A549 (cell line): ENCODE data around the gene SUPT5H. TPM values are rescaled to one million over a fixed set of nuclear protein-coding genes. Genes with fewer than 3 reads are reported as not detected.
A peak's percentile ranks its signal among the peaks of the same experiment; 100 is the strongest.

ENCODE experiments used
- ATAC-seq, 2 experiments: fragments of 200-7000 bp in 1 of 2; fragments of >200 bp in 1 of 2; cut with Nextera tagmentation in 1 of 2; cut with Tn5 transposase in 1 of 2; 3 replicates each; pipeline versions ENCODE4 v1.8.0 to v1.9.1; 2018 to 2020; ENCODE audit warnings: mild to moderate bottlenecking in 1 of 2, moderate library complexity in 1 of 2
- CTCF ChIA-PET: fragments of 300-600 bp; sonication (Branson Sonifier 250); formaldehyde crosslinking; extraction: SDS; loops from one replicate; lab custom pipeline; 2021; ENCODE audit warnings: antibody characterized with exemption, inconsistent platforms; lab: Yijun Ruan, JAX
- POLR2A ChIA-PET: fragments of 350-600 bp; formaldehyde crosslinking; extraction: SDS; loops from one replicate; lab custom pipeline; 2021; ENCODE audit warnings: antibody characterized with exemption, inconsistent platforms; lab: Yijun Ruan, JAX
- DNase-seq, 2 experiments: peaks; one replicate each; pipeline versions ENCODE4 v3.0.0 to v3.0.0-alpha.2; 2011 to 2016; ENCODE audit warnings: low read depth in 1 of 2, low spot score in 1 of 2
- FAIRE-seq: peaks from 2 replicates; lab custom pipeline; 2011; peaks lifted over from hg19 to GRCh38; lab: Jason Lieb, UNC
- H3K27ac ChIP-seq, 2 experiments: fragments of >200 bp; sonication (Bioruptor Twin); formaldehyde crosslinking; 3 replicates each; pipeline ENCODE4 v1.5.1; 2016 to 2017
- H3K4me1 ChIP-seq: fragments of >200 bp; sonication (Bioruptor Twin); formaldehyde crosslinking; 3 replicates; pipeline ENCODE4 v1.6.1; 2016
- H3K4me2 ChIP-seq: fragments of >200 bp; sonication (Bioruptor Twin); formaldehyde crosslinking; 3 replicates; pipeline ENCODE4 v1.6.1; 2016
- H3K4me3 ChIP-seq: fragments of >200 bp; sonication (Bioruptor Twin); formaldehyde crosslinking; 3 replicates; pipeline ENCODE4 v1.5.1; 2016
- H3K9me3 ChIP-seq: fragments of >200 bp; sonication (Bioruptor Twin); formaldehyde crosslinking; 3 replicates; pipeline ENCODE4 v1.6.1; 2016
- BCL3 ChIP-seq: fragments of >200 bp; sonication (Bioruptor Twin); formaldehyde crosslinking; IDR thresholded peaks from 3 replicates; pipeline ENCODE4 v1.6.1; 2016
- CBX2 ChIP-seq: fragments of 200-600 bp; sonication (generic); IDR thresholded peaks from 2 replicates; pipeline ENCODE4 v1.6.1; 2016; ENCODE audit warnings: low read depth, mild to moderate bottlenecking, borderline replicate concordance
- CEBPB ChIP-seq, 2 experiments: fragments of >200 bp in 1 of 2; sonication (Bioruptor Twin) in 1 of 2; formaldehyde crosslinking in 1 of 2; IDR thresholded peaks; 2 replicates each; pipeline ENCODE4 v1.6.1; 2012 to 2016
- CHD2 ChIP-seq: fragments of 150-350 bp; IDR thresholded peaks from 2 replicates; pipeline ENCODE4 v1.6.1; 2014; ENCODE audit warnings: low read length; ENCODE audit not compliant: partially characterized antibody
- CHD4 ChIP-seq: fragments of 200-600 bp; sonication (generic); IDR thresholded peaks from 2 replicates; pipeline ENCODE4 v1.6.1; 2016; ENCODE audit warnings: antibody characterized with exemption, mild to moderate bottlenecking, borderline replicate concordance
- E2F6 ChIP-seq: IDR thresholded peaks from 2 replicates; pipeline ENCODE4 v1.6.1; 2012; ENCODE audit warnings: low read depth, borderline replicate concordance
- EHF ChIP-seq: fragments of 250-450 bp; sonication (Bioruptor Pico); IDR thresholded peaks from 2 replicates; pipeline ENCODE4 v1.5.0; 2020; ENCODE audit warnings: mild to moderate bottlenecking
- EHMT2 ChIP-seq: fragments of 200-600 bp; sonication (generic); IDR thresholded peaks from 2 replicates; pipeline ENCODE4 v1.6.1; 2016; ENCODE audit warnings: antibody characterized with exemption, low read depth, mild to moderate bottlenecking, moderate library complexity
- EP300 ChIP-seq, 2 experiments: fragments of >200 bp; sonication (Bioruptor Twin); formaldehyde crosslinking; IDR thresholded peaks; 2 replicates in 1 of 2; 3 replicates in 1 of 2; pipeline ENCODE4 v1.6.1; 2016 to 2017
- ESRRA ChIP-seq: fragments of 150-350 bp; IDR thresholded peaks from 2 replicates; pipeline ENCODE4 v1.6.1; 2014; ENCODE audit warnings: mild to moderate bottlenecking, low read length, borderline replicate concordance
- FOSB ChIP-seq: fragments of 250-450 bp; sonication (Bioruptor Pico); IDR thresholded peaks from 2 replicates; pipeline ENCODE4 v1.5.0; 2020; ENCODE audit warnings: mild to moderate bottlenecking, moderate library complexity
- FOSL2 ChIP-seq, 2 experiments: fragments of 450-650 bp in 1 of 2; fragments of >200 bp in 1 of 2; sonication (Bioruptor Twin) in 1 of 2; formaldehyde crosslinking; IDR thresholded peaks; 2 replicates each; pipeline versions ENCODE4 v1.5.0 to v1.6.1; 2016 to 2020; ENCODE audit warnings: mild to moderate bottlenecking in 1 of 2, moderate library complexity in 1 of 2
- HMGXB4 ChIP-seq: fragments of 250-450 bp; sonication (Bioruptor Pico); IDR thresholded peaks from 2 replicates; pipeline ENCODE4 v1.5.0; 2021; ENCODE audit warnings: mild to moderate bottlenecking, moderate library complexity, borderline replicate concordance
- HOXA7 ChIP-seq: fragments of 250-450 bp; sonication (Bioruptor Pico); IDR thresholded peaks from 2 replicates; pipeline ENCODE4 v1.5.0; 2020; ENCODE audit warnings: mild to moderate bottlenecking, moderate library complexity
- HOXB13 ChIP-seq: fragments of 250-450 bp; sonication (Bioruptor Pico); IDR thresholded peaks from 2 replicates; pipeline ENCODE4 v1.5.0; 2020; ENCODE audit warnings: low read depth, mild to moderate bottlenecking, moderate library complexity
- HOXB5 ChIP-seq: fragments of 250-450 bp; sonication (Bioruptor Pico); IDR thresholded peaks from 2 replicates; pipeline ENCODE4 v1.5.0; 2020; ENCODE audit warnings: mild to moderate bottlenecking, moderate library complexity
- JUN ChIP-seq, 2 experiments: fragments of >200 bp; sonication (Bioruptor Twin); formaldehyde crosslinking; IDR thresholded peaks; 2 replicates in 1 of 2; 3 replicates in 1 of 2; pipeline ENCODE4 v1.6.1; 2016 to 2017
- JUNB ChIP-seq: fragments of >200 bp; sonication (Bioruptor Twin); formaldehyde crosslinking; IDR thresholded peaks from 2 replicates; pipeline ENCODE4 v1.6.1; 2016
- KDM1A ChIP-seq: fragments of 200-600 bp; sonication (generic); IDR thresholded peaks from 2 replicates; pipeline ENCODE4 v1.6.1; 2016; ENCODE audit warnings: low read depth, mild to moderate bottlenecking
- MAFK ChIP-seq: fragments of 450-650 bp; IDR thresholded peaks from 2 replicates; pipeline ENCODE4 v1.6.1; 2014; ENCODE audit not compliant: partially characterized antibody
- MAX ChIP-seq: IDR thresholded peaks from 2 replicates; pipeline ENCODE4 v1.6.1; 2012
- MAZ ChIP-seq: fragments of 150-350 bp; IDR thresholded peaks from 2 replicates; pipeline ENCODE4 v1.6.1; 2014; ENCODE audit warnings: antibody characterized with exemption, low read depth, low read length, borderline replicate concordance
- MYC ChIP-seq: IDR thresholded peaks from 2 replicates; pipeline ENCODE4 v1.6.1; 2012; ENCODE audit warnings: mild to moderate bottlenecking, inconsistent platforms, low read length, improper control_type of control experiment, borderline replicate concordance
- NFE2L2 ChIP-seq: fragments of 150-350 bp; conservative IDR thresholded peaks from 2 replicates; pipeline ENCODE4 v1.6.1; 2014; ENCODE audit warnings: low read length
- NPAS2 ChIP-seq: fragments of 250-450 bp; sonication (Bioruptor Pico); IDR thresholded peaks from 2 replicates; pipeline ENCODE4 v1.8.0; 2022; ENCODE audit warnings: mild to moderate bottlenecking, moderate library complexity, borderline replicate concordance
- RARB ChIP-seq: fragments of 250-450 bp; sonication (Bioruptor Pico); IDR thresholded peaks from 2 replicates; pipeline ENCODE4 v1.8.0; 2021; ENCODE audit warnings: mild to moderate bottlenecking, moderate library complexity
- RCOR1 ChIP-seq: fragments of 150-350 bp; IDR thresholded peaks from 2 replicates; pipeline ENCODE4 v1.6.1; 2014; ENCODE audit warnings: antibody characterized with exemption, low read length, low read depth
- RNF2 ChIP-seq: fragments of 200-600 bp; sonication (generic); IDR thresholded peaks from 2 replicates; pipeline ENCODE4 v1.6.1; 2016; ENCODE audit warnings: low read depth, mild to moderate bottlenecking, antibody characterized with exemption, moderate library complexity, borderline replicate concordance
- ZSCAN20 ChIP-seq: fragments of 250-450 bp; sonication (Bioruptor Pico); IDR thresholded peaks from 2 replicates; pipeline ENCODE4 v1.8.0; 2022; ENCODE audit warnings: mild to moderate bottlenecking, moderate library complexity
- WGBS: methylation state at CpG from one replicate; pipeline ENCODE4 v1.1.6; 2017; ENCODE audit errors: missing lambda C conversion rate; 5-methylcytosine and 5-hydroxymethylcytosine counted together
- polyA plus RNA-seq, 4 experiments: library from polyadenylated mRNA; depleted of rRNA in 3 of 4; stranded (reverse); fragments of >200 nt; fragmentation: RNase III in 1 of 4; extraction: RNeasy Plus Mini Kit Qiagen cat#74134 plus additional on column Dnase treatment in 1 of 4; gene quantifications; 2 replicates in 3 of 4; 3 replicates in 1 of 4; pipeline ENCODE4 v1.2.3, GENCODE V29; 2011 to 2017

SUPT5H gene
- polyA plus RNA-seq, 2 of the 4 experiments (the other 2 are of a cell fraction), result 186 to 222 TPM

GRCh38 chr19:39397360-39398296 lies 47.8 kb upstream of the SUPT5H start (continued):
- TF ChIP-seq RARB (CRISPR knock-in tag), result 0 out of 2 replicates have a peak, but pooled peaks have one; percentile 17
- TF ChIP-seq NFE2L2, result peak; percentile 44
- TF ChIP-seq EHF (CRISPR knock-in tag), result no peak
- TF ChIP-seq RNF2, result no peak
- TF ChIP-seq, all 56 proteins: peak for 20

GRCh38 chr19:39398297-39398864 lies 47.0 kb upstream of the SUPT5H start:
- ChIA-PET CTCF (interaction anchor here (0.5 to 21.4 kb wide), 66 partner anchors 9 to 995 kb away, joined by 3 to 484 read pairs (median 4); partner anchors contain the start of genes DLL3, EID2, EID2B and FAM98C), POLR2A (interaction anchor here (0.6 to 3.8 kb wide), 12 partner anchors 9 to 468 kb away, joined by 3 to 122 read pairs (median 8); partner anchors contain the start of genes FBXO17, MRPS12, PLEKHG2 and RPS16)
- DNase-seq, result peak; percentile 84 to 92
- WGBS, result 32% methylated on average over 11 of the region's 11 CpGs
- ATAC-seq, result peak; percentile 27 to 39
- peaks cover 63% of the 10 kb centered on the region for H3K4me1 ChIP-seq
- H3K9me3 ChIP-seq, result no peaks in the 10 kb centered on the region
- H3K4me3 ChIP-seq, result peak overlapping the region; percentile 22; the same call in 2 of the 3 replicates
- peak overlapping the region; percentile 92 to 99 for H3K27ac ChIP-seq
- FAIRE-seq, result peak; percentile 86
- peak overlapping the region; percentile 85 for H3K4me2 ChIP-seq
- peak in 1 of 2 experiments; percentile 29; a peak in 3 of 5 replicates for TF ChIP-seq EP300 (IDR thresholded peaks at IDR 0.05)
- peak; percentile 49 for TF ChIP-seq HOXB13 (CRISPR knock-in tag)
- peak; percentile 57 for TF ChIP-seq JUNB
- no peak; the same call in 2 of the 3 replicates for TF ChIP-seq BCL3
- TF ChIP-seq EHF (CRISPR knock-in tag), result peak; percentile 47
- TF ChIP-seq MYC, result no peak
- no peak for TF ChIP-seq ESRRA
- TF ChIP-seq MAZ, result peak; percentile 25; the same call in 1 of the 2 replicates
- peak; percentile 55; the same call in 1 of the 2 replicates for TF ChIP-seq HMGXB4 (CRISPR knock-in tag)
- TF ChIP-seq EHMT2, result no peak
- TF ChIP-seq CEBPB (IDR thresholded peaks at IDR 0.05), result peak; percentile 84 to 85
- TF ChIP-seq NPAS2 (CRISPR knock-in tag), result no peak
- TF ChIP-seq CHD4, result no peak; the same call in 1 of the 2 replicates
- peak; percentile 71 for TF ChIP-seq E2F6
- peak; percentile 20 for TF ChIP-seq MAFK
- TF ChIP-seq CHD2, result no peak
- no peak for TF ChIP-seq RNF2
- no peak for TF ChIP-seq CBX2
- no peak; the same call in 1 of the 2 replicates for TF ChIP-seq HOXA7 (CRISPR knock-in tag)
- no peak; the same call in 1 of the 2 replicates for TF ChIP-seq RCOR1
- TF ChIP-seq MAX, result peak; percentile 82
- peak; percentile 47; the same call in 1 of the 2 replicates for TF ChIP-seq FOSL2 (IDR thresholded peaks at IDR 0.05)
- TF ChIP-seq FOSL2 (CRISPR knock-in tag; IDR thresholded peaks at IDR 0.05), result peak; percentile 82
- TF ChIP-seq JUN (IDR thresholded peaks at IDR 0.05), result 0 out of 5 replicates have a peak, but pooled peaks have one; percentile 2 to 5
- TF ChIP-seq FOSB (CRISPR knock-in tag), result no peak; the same call in 1 of the 2 replicates
- 0 out of 2 replicates have a peak, but pooled peaks have one; percentile 29 for TF ChIP-seq ZSCAN20 (CRISPR knock-in tag)
- TF ChIP-seq KDM1A, result no peak
- 0 out of 2 replicates have a peak, but pooled peaks have one; percentile 22 for TF ChIP-seq HOXB5
